ENCODE results near the gene SUN3. TPM values are rescaled to one million over a fixed set of nuclear protein-coding genes. Genes with fewer than 3 reads are reported as not detected.
A peak's percentile ranks its signal among the peaks of the same experiment; 100 is the strongest.

The SUN3 gene
- total and polyA plus RNA-seq, 9 of the 15 experiments (the other 6 are each of a cell fraction or from before 2014, with no cell fraction given): 0.04 to 0.06 TPM; not detected in 7

GRCh38 chr7:48028938-48029337 lies at the start of gene SUN3 (continued):
- TF ChIP-seq MGA (IDR thresholded peaks at IDR 0.05): 0 out of 2 replicates have a peak, but pooled peaks have one; percentile 23
- no peak for TF ChIP-seq CEBPG (CRISPR knock-in tag; IDR thresholded peaks at IDR 0.05)
- TF ChIP-seq CEBPG (tag; conservative IDR thresholded peaks at IDR 0.05 in 1 of 2, IDR thresholded peaks at IDR 0.05 in 1 of 2): peak; percentile 90 to 93
- TF ChIP-seq EP400 (IDR thresholded peaks at IDR 0.05): peak; percentile 23; the same call in 1 of the 2 replicates
- peak; percentile 29 for TF ChIP-seq CXXC5 (CRISPR knock-in tag; IDR thresholded peaks at IDR 0.05)
- TF ChIP-seq TEAD1 (CRISPR knock-in tag; IDR thresholded peaks at IDR 0.05): no peak
- TF ChIP-seq CEBPB (tag; IDR thresholded peaks at IDR 0.05): peak; percentile 67
- TF ChIP-seq MYC (IDR thresholded peaks at IDR 0.05; ENCODE audit: low read depth, low read length): peak; percentile 51; the same call in 1 of the 2 replicates
- no peak for TF ChIP-seq MYC (CRISPR knock-in tag; IDR thresholded peaks at IDR 0.05; ENCODE audit: borderline replicate concordance, low read depth)
- 0 out of 2 replicates have a peak, but pooled peaks have one; percentile 34 for TF ChIP-seq ZSCAN32 (CRISPR knock-in tag; IDR thresholded peaks at IDR 0.05)
- TF ChIP-seq L3MBTL2 (IDR thresholded peaks at IDR 0.05): peak; percentile 44; the same call in 1 of the 2 replicates
- TF ChIP-seq ATF4 (CRISPR knock-in tag; IDR thresholded peaks at IDR 0.05): peak; percentile 79
